Globus pallidus (tissue), 1 donor: ENCODE measurements around the gene GMDS.

Experiments used
- DNase-seq: peaks from one replicate; pipeline ENCODE4 v3.0.0-alpha.2; 2015; ENCODE audit warnings: low spot score

Gene GMDS

GRCh38 chr6:1587546-1587945 lies 657.9 kb downstream of the GMDS start:
- no peak for DNase-seq

- no peak for DNase-seq
Measured at GRCh38 chr6:1586861-1587450, 658.4 kb downstream of the GMDS start.

- DNase-seq: no peak
Measured at GRCh38 chr6:1586256-1586655, 659.1 kb downstream of the GMDS start.

- DNase-seq: no peak
Measured at GRCh38 chr6:1585669-1586049, 659.7 kb downstream of the GMDS start.

- DNase-seq: no peak
Measured at GRCh38 chr6:1584996-1585668, 660.3 kb downstream of the GMDS start.

GRCh38 chr6:1584146-1584545 lies 661.3 kb downstream of the GMDS start:
- no peak for DNase-seq

- peak; percentile 76 for DNase-seq
Measured at GRCh38 chr6:1581120-1581991, 664.0 kb downstream of the GMDS start.

- no peak for DNase-seq
Measured at GRCh38 chr6:1580585-1580984, 664.8 kb downstream of the GMDS start.

GRCh38 chr6:1580109-1580508 lies 665.3 kb downstream of the GMDS start:
- no peak for DNase-seq

- no peak for DNase-seq
Measured at GRCh38 chr6:1579096-1579495, 666.3 kb downstream of the GMDS start.

- DNase-seq: no peak
Measured at GRCh38 chr6:1577896-1578745, 667.3 kb downstream of the GMDS start.

GRCh38 chr6:1577146-1577680 lies 668.2 kb downstream of the GMDS start:
- no peak for DNase-seq

GRCh38 chr6:1576711-1577110 lies 668.7 kb downstream of the GMDS start:
- no peak for DNase-seq

GRCh38 chr6:1576166-1576565 lies 669.2 kb downstream of the GMDS start:
- DNase-seq: no peak

- no peak for DNase-seq
Measured at GRCh38 chr6:1575210-1576041, 670.0 kb downstream of the GMDS start.

GRCh38 chr6:1574890-1575209 lies 670.6 kb downstream of the GMDS start:
- no peak for DNase-seq

GRCh38 chr6:1574083-1574761 lies 671.2 kb downstream of the GMDS start:
- peak; percentile 64 for DNase-seq
